ENCODE results near the gene CFAP99.

The CFAP99 gene

DNA sequence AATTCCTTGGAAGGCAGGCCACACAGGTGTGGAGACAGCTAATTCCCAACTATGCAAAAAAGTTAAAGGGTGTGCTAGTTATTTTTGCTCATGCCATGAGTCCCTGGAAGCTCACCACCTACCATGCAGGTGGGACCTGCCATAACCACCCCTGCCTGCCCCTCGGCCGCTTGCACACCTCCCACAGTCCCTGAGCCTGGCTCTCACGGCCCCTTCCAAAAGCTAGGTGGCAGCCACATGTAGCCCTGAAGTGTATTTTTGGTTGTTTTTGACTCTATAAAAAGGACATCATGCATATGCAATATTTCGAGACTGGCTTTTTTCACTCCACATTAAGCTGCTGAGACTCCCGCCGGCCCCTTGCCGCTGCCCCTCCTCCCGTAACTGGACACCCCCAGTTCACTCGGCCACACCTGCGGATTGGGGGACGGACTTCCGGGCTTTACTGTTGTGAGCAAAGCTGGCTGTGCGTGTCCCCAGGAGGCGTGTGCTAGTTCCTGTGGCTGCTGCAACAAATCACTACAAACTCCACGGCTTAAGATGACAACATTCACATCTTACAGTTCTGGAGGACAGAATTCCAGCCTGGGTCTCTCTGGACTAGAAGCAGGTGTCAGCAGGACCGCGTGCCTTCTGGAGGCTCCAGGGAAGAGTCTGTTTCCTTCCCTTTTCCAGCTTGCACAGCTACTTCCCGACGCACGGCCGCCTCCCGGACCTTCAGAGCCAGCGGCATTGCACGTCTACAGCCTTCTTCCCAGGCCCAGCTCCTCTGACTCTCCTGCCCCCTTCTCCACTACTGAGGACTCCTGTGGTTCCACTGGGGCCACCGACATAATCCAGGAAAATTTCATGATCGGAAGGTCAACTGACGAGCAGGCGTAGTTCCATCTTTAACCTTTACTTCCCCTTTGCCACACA lies 25.1 kb upstream of the CFAP99 start:
- no peak for DNase-seq

GRCh38 chr4:2394528-2394927 lies 24.2 kb upstream of the CFAP99 start:
- no peak for DNase-seq

DNA sequence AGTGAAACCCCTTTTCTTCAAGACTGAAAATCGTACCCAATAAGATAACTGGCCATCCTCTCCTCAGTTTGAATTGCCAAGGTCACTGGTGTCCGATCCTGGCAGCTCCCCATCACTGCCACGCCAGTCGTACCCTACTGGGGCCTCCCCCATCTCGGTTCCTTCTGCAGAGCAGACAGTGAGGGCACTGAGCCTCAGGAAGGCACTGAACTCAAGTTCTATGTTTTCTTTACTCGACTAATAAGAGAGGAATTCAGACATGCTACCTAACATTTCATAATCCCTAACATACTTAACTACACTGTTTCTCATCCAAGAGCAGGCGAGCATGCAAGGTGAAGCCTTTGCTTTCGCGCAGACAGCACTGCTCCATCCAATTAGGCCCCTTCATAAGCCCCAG lies 23.7 kb upstream of the CFAP99 start:
- no peak for DNase-seq

DNA sequence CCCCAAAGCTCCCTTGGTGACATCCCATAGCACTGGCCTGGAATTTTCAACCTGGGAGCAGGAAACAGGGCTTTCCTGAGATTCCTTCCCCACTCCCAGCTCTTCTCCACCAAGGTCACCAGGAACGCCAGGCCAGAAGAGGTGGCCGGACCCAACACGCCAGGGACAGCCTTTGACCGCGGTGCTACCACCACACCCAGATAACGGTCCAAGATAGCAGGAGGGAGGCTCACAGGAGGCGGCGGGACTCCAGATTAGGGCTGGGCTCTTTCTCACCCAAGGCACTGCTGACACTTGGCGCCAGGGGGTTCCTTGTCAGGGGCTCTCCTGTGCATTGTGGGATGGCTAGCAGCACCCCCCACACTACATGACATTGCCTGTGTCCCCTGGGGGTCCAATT lies 23.2 kb upstream of the CFAP99 start:
- no peak for DNase-seq

- DNase-seq = no peak
Observed at GRCh38 chr4:2396781-2397368, 21.9 kb upstream of the CFAP99 start.

DNA sequence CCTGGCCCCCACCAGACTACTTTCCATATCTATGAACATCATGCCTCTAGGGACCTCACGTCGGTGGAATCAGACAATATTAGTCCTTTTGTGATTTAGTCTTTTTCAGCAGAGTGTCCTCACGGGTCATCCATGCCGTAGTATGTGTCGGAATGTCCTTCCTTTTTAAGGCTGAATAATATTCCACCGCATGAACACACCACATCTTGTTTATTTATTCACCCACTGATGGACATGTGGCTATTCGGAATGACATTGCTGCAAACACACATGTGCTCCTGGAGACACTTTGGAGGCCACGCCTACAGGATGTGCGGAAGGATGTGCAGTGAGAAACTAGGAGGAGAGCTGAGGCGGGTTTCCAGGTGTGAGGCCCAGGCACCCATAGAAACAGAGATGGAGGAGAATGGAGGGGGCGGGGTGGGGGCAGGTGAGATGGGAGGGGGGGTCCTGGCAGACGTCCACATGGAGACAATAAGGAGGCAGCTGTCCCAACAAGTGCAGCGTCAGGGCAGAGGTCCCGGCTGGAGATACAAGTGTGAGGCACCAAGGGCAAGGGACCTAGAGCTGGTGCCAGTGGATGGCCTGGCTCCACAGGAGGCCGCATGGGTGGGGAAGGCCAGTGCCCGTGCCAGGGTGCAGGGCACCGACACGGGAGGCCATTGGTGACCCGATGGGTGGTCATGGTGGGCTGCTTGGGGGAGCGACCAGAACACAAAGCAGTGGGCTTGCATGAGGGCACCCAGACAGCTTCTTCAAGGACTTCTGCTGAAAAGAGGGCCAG lies 21.0 kb upstream of the CFAP99 start:
- DNase-seq = no peak

- no peak for DNase-seq
Observed at GRCh38 chr4:2399216-2399615, 19.5 kb upstream of the CFAP99 start.

DNA sequence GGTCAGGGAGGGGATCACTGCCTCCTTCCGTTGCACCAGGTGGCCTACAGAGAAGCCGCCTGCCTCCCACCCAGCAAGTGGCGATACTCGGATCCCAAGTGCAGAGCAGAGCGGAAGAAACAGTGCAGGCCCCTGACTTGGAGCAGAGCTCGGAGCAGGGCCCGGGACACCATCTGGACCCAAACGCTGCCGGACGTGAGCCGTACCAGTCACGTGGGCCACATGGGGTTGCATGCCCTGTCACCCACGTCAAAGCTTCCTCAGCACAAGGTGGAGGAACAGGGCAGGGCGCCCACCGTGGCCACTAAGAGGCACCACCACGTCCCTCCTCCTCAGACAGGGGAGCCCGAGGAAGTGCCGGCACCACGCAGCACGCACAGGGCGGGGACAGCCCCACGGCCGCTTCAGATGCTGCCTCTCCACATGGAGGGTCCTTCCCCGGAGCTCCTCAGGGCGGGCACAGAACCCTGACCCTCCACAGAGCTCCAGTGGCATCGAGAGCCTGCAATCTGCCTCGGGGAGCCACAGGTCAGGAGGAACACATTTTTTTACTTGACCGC lies 19.0 kb upstream of the CFAP99 start:
- peak in 1 of 2 experiments; percentile 53 for DNase-seq

DNA sequence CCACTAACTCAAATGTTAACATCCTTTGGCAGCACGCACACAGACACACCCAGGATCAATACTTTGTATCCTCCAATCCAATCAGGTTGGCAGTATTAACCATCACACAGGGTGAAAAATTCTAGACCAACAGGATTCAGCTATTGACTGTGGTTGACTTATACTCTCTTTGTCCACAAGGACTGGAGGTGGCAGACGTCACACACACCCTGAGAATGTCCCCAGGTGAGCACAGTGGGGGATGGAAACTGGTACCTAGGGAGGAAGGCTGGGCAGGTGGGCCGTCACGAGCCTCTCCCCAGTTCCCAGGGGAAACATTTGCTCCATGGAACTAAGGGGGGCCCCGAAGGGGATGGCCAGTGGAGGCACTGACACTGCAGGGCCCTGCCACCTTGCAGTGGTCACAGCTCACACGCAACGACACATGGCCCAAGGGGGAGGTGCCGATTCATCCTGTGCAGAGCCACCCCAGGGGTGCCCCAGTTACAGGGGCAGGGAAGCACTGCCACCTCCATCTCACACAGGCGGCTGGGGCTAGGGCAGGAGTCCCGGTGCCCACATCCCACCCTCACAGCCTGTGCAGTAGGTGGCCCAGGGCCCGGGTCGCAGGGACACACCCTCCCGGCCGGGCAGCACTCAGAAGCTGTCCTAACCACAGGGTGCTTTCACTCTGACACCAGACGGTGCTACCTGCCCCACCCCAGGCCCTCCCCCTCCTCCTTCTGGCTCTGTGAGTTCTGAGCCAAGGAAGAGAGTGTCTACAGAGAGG lies 17.7 kb upstream of the CFAP99 start:
- no peak for DNase-seq

- no peak for DNase-seq
Observed at GRCh38 chr4:2401610-2401983, 17.2 kb upstream of the CFAP99 start.

- peak in 1 of 2 experiments; percentile 64 for DNase-seq
Observed at GRCh38 chr4:2402048-2402842, 16.5 kb upstream of the CFAP99 start.

- DNase-seq = no peak
Observed at GRCh38 chr4:2402941-2403340, 15.8 kb upstream of the CFAP99 start.

DNA sequence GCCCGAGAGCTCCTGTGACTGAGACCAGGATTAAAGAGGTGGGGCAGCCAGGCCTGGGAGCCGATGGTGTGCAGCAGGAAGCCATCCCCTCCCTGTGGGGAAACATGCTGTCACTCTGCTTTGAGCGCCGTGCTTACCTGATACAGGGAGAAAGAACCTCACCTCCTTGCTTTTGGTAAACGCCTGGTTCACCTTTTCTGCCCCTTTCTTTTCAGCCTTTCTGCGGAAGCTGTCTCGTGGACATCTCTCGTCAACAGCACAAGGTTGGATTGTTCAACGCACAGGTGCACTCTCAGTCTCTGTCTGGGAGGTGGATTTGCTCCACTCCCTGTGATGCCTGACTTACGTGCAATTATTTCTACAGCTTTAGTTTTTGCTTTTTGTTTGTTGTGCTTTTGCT lies 12.3 kb upstream of the CFAP99 start:
- no peak for DNase-seq

GRCh38 chr4:2406920-2407319 lies 11.8 kb upstream of the CFAP99 start:
- DNase-seq = no peak

- DNase-seq = no peak
Observed at GRCh38 chr4:2407991-2408342, 10.8 kb upstream of the CFAP99 start.

GRCh38 chr4:2408401-2408958 lies 10.3 kb upstream of the CFAP99 start:
- no peak for DNase-seq

DNA sequence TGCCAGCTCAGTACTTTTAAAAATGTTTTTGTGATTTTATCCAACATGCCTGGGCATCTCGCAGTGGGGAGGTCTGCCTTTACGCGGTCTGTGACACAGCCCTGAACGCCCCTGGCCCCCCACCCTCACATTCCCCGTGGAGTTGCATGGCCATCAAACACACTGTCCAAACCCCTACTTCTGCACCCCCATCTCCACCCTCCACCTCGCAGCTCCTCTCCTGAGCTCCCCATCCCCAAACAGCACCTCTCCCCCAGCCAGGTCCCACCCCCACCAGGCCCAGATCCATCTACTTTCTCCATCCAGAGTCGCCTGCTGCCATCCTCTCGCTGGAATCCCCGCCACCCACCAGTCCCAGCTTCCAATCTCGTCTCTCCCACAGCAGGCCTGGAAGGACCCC lies 9.8 kb upstream of the CFAP99 start:
- no peak for DNase-seq

DNA sequence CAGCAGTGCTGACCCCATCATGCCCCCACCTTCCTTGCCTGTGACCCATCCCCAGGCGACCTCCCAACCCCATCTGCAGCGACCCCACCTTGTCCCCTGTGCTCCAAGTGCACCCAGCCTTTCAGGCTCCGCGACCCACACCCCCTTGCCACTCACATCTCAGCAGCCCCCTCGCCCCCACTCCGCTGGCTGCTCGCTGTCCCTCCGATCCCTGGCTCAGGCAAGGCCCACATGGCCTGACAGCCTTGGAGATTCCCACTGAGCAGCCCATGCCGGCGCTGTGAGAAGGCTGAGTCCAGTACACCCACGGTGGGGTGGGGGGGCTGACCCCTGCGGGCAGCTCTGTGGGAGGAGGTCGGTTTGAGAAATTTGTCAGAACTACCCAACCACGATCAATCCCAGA lies 9.4 kb upstream of the CFAP99 start:
- no peak for DNase-seq

DNA sequence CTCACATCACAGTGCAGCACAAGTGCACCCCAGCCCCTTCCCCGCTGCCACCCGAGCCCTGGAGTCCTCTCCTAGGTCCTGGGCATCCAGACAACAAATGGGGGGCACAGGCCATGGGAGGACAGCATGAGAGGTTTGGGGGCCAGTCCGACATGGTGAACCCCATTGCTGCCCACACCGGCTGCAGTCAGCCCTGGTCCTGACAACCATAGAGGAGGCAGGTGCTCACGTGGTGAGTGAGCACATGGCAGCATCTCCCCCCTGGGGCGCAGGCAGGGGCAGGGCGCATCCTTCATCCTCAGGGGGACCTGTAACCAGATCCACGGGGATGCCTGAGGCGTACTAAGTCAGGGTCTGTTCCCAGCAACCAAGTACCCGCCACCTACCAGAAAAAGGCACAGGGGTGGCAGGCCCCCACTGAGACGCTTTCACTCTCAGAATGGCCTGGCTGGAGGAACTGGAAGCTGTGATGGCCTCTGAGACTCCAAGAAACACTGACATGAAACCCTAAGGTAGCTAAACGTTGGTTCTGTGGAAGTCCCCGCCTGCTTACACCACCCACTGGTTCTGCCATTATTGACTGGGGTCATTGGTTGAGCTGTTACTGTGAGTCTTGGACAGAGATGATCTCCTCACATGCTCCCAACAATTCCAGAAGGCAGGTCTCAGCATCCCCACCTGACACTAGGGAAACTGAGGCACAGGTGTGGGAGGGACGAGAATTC lies 6.8 kb upstream of the CFAP99 start:
- no peak for DNase-seq

GRCh38 chr4:2412534-2412884 lies 6.2 kb upstream of the CFAP99 start:
- no peak for DNase-seq
